Psoas muscle (tissue), 8 donors: ENCODE results near the gene COBLL1. TPM values are rescaled to one million over a fixed set of nuclear protein-coding genes. Genes with fewer than 3 reads are reported as not detected.

ENCODE experiments used
- ATAC-seq, 4 donors: fragments of 200-7000 bp; cut with Tn5 transposase; one replicate each; pipeline ENCODE4 v1.9.1; 2020; ENCODE audit warnings: moderate library complexity in 3 of 4, mild to moderate bottlenecking in 2 of 4
- DNase-seq, 2 donors: peaks; one replicate each; pipeline ENCODE4 v3.0.0-alpha.2; 2020
- H3K27ac ChIP-seq: fragments of 200-600 bp; one replicate; pipeline ENCODE4 v1.8.0; 2022
- H3K27me3 ChIP-seq, 3 donors: fragments of 200-600 bp in 1 of 3; one replicate each; pipeline versions ENCODE4 v1.6.1 to v1.8.0; 2013 to 2022; ENCODE audit warnings: low read length in 2 of 3, mild to moderate bottlenecking in 2 of 3, moderate library complexity in 1 of 3; ENCODE audit not compliant: insufficient read depth in 3 of 3
- H3K36me3 ChIP-seq, 2 donors: fragments of 200-600 bp in 1 of 2; one replicate each; pipeline versions ENCODE4 v1.6.1 to v1.8.0; 2013 to 2022; ENCODE audit warnings: low read depth in 1 of 2, mild to moderate bottlenecking in 1 of 2, moderate library complexity in 1 of 2; ENCODE audit not compliant: insufficient read depth in 1 of 2
- H3K4me1 ChIP-seq: fragments of 200-600 bp; one replicate; pipeline ENCODE4 v1.8.0; 2022
- H3K4me3 ChIP-seq: fragments of 200-600 bp; one replicate; pipeline ENCODE4 v1.8.0; 2022; ENCODE audit warnings: mild to moderate bottlenecking
- H3K9me3 ChIP-seq: fragments of 200-600 bp; one replicate; pipeline ENCODE4 v1.8.0; 2022
- WGBS, 3 donors: extraction: QIAGEN DNeasy Blood & Tissue Kit; methylation state at CpG; one replicate each; pipeline versions ENCODE4 v1.1.6 to v1.1.7; 2013; 5-methylcytosine and 5-hydroxymethylcytosine counted together
- intact Hi-C, 2 donors: fragments of 100-400 bp; cut with DNase I; formaldehyde crosslinking; loops; one replicate each; pipeline versions ENCODE4 v1.11.0 to v1.14.2; 2022
- polyA plus RNA-seq, 3 donors: library from polyadenylated mRNA; stranded (reverse); fragments of 200-250 nt; gene quantifications; one replicate each; pipeline ENCODE4 v1.2.3, GENCODE V29; 2013
- total RNA-seq, 4 donors: library from RNA; stranded (reverse); fragmentation: NEBNext Ultra II Directional in 2 of 4; extraction: Animal tissue kit (Norgen Biotek cat#: 25700) in 2 of 4; gene quantifications; one replicate each; pipeline versions ENCODE4 v1.2.1 to v1.2.4, GENCODE V29; 2021 to 2023
- TF ChIP-seq, protein P1 (sequence below): fragments of 200-600 bp; IDR thresholded peaks from one replicate; pipeline ENCODE4 v1.8.0; 2022; ENCODE audit warnings: antibody characterized with exemption
- donor health status: healthy with polysubstance abuse.
- donor health status: DM: no; HTN: no; CAD: no; lungs with moderate emphysema.
- donor health status: Bipolar disorder and iron deficiency.
- donor health status: healthy.
- donor health status: DM: yes; HTN: yes; CAD: no.
- donor health status: DM: no; HTN: no; CAD: no.
- donor health status: DM: no; HTN: no; CAD: no.
- donor health status: DM: yes; HTN: yes; CAD: no.

The COBLL1 gene
- total and polyA plus RNA-seq, 7 donors, result 1.5 to 6.1 (median 3.4) TPM

DNA sequence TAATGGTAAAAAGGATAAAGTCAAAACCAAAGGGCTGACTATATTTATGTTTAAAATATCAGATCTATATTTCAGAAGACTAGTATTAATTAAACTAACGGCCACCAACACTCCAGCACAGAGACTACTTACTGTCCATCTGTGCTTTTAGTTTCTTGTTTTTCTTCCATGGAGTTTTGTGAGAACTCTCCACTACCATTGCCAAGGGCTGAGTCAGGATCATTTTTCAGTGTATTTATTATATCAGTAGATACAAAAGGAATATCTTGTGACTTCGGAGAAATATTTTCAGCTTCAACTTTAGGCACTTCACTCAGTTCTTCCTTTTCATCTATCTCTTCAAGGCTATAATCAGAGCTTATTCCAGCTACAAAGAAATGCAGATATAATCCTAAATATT, 141.2 kb downstream of the COBLL1 start:
- ATAC-seq (no peak), DNase-seq (no peak)
- peaks cover 0 to 7% of the 10 kb centered on the region in 2 donors for H3K36me3 ChIP-seq
- TF ChIP-seq, protein P1, sequence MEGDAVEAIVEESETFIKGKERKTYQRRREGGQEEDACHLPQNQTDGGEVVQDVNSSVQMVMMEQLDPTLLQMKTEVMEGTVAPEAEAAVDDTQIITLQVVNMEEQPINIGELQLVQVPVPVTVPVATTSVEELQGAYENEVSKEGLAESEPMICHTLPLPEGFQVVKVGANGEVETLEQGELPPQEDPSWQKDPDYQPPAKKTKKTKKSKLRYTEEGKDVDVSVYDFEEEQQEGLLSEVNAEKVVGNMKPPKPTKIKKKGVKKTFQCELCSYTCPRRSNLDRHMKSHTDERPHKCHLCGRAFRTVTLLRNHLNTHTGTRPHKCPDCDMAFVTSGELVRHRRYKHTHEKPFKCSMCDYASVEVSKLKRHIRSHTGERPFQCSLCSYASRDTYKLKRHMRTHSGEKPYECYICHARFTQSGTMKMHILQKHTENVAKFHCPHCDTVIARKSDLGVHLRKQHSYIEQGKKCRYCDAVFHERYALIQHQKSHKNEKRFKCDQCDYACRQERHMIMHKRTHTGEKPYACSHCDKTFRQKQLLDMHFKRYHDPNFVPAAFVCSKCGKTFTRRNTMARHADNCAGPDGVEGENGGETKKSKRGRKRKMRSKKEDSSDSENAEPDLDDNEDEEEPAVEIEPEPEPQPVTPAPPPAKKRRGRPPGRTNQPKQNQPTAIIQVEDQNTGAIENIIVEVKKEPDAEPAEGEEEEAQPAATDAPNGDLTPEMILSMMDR, result no peak
- H3K4me1 ChIP-seq, result no peaks in the 10 kb centered on the region
- no peaks in the 10 kb centered on the region for H3K9me3 ChIP-seq
- H3K27ac ChIP-seq, result no peak overlapping the region
- no peak overlapping the region for H3K4me3 ChIP-seq
- H3K27me3 ChIP-seq, result no peaks in the 10 kb centered on the region
- WGBS, 3 donors, result 75 to 86% (median 79%) methylated on average over 2 of the region's 2 CpGs
- intact Hi-C loops, result no loop called here

DNA sequence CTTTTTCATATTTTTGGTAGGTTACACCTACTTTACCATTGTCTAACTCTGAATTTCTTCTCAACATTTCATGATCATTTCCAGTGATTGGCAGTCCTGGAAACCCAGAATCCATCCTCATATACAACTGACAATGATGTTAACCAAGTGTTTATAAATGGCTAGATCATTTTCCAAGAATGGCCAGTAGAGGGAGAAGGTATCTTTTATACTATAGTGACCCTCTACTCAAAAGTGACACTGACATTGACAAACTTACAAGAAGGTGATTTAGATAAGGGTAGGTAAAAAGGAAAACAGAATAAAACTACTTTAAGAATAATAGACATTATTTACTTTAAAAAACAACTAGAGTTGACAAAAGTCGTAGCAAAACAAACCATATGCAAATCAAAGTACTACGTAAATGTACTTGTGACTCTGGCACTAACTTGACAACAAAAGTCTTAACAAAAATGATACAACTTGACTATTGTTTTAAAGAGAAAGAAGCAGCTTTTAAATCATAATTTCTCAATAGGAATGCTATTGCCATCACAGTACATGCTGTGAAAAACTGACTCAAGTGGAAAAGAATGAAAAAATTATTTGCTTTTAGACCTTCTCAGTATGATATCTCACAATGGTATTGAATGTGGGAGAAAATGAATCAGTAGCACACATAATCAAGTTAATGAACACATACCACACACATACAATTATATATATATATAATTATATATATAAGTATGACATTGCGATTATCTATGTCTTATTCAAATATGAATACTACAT, 143.7 kb downstream of the COBLL1 start:
- no peak for DNase-seq
- no peak for ATAC-seq
- WGBS, 3 donors, result 82 to 83% (median 82%) methylated on average over 3 of the region's 3 CpGs
- TF ChIP-seq, protein P1, result peak; percentile 35
- Histone ChIP-seq H3K27ac (no peak overlapping the region), H3K36me3 (peaks cover 0 to 12% of the 10 kb centered on the region in 2 donors), H3K9me3 (no peaks in the 10 kb centered on the region), H3K27me3 (no peaks in the 10 kb centered on the region), H3K4me1 (no peaks in the 10 kb centered on the region), H3K4me3 (no peak overlapping the region)
- intact Hi-C loops, result no loop called here

DNA sequence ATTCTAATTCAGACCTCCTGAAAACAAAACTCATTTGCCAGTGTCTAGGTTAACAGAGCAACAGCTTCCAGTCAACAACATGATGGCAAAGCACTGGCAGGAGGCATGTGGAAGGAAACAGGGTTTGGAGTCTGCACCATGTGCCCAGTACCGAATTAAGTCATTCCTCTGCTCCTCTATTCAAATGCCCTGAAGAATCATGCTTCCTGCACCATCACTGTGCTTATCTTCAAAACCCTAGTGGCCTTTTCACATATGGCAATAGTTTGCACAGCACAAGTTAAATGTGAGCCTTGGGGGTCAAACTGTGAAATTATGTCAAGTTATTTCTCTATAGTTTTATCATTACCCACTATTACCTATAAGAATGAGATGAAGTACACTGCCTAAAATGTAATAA, 145.0 kb downstream of the COBLL1 start:
- TF ChIP-seq, protein P1, result no peak
- intact Hi-C loops, result no loop called here
- ATAC-seq (no peak), DNase-seq (no peak)
- Histone ChIP-seq H3K27me3 (no peaks in the 10 kb centered on the region), H3K4me3 (no peak overlapping the region), H3K9me3 (no peaks in the 10 kb centered on the region), H3K4me1 (no peaks in the 10 kb centered on the region), H3K36me3 (peaks cover 0 to 18% of the 10 kb centered on the region in 2 donors), H3K27ac (no peak overlapping the region)
- WGBS, 3 donors, result 81 to 83% (median 82%) methylated on average over 1 of the region's 1 CpG

DNA sequence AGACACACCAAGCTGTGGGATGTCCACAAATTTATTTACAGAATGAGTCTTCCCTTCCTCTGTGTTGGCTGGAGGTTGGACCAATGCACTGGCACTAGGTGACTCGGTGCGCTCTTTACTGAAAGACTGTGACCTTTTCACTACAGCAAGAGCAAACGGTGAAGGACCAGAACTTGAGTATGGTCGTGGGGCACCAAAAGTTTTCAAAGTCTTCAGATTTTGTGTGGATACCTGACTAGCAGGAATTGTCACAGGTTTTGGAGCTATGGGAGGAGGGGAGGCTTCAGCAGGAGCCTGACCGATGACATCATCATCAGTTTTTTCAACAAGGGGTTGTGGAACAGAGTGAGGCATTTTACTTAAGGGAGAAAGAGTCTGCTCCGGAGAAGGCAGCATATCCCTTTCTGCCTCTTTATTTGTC, 147.3 kb downstream of the COBLL1 start:
- H3K9me3 ChIP-seq, result no peaks in the 10 kb centered on the region
- intact Hi-C loops, result no loop called here
- H3K36me3 ChIP-seq, result peaks cover 0 to 21% of the 10 kb centered on the region in 2 donors
- H3K27ac ChIP-seq, result no peak overlapping the region
- TF ChIP-seq, protein P1, result no peak
- 80 to 85% (median 82%) methylated on average over 6 of the region's 6 CpGs for WGBS, 3 donors
- DNase-seq, result no peak
- no peak for ATAC-seq
- no peaks in the 10 kb centered on the region for H3K4me1 ChIP-seq
- H3K27me3 ChIP-seq, result no peaks in the 10 kb centered on the region
- no peak overlapping the region for H3K4me3 ChIP-seq

DNA sequence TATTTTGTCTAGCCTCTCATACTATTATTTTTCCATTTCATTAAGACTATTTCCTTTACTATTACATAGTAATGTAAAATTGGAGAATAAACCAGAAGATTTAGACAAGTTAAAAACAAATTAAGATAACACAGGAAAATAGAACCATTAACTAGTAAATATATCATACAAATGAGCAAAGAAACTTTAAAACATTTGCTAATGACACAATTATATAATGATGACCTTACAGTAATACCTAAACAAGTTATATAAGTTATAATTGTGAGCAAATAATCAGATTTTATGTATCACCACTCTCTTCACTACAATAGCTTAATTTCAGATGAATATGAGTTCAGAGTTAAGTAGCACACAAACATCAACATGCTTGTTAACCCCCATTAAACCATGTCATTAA, 147.8 kb downstream of the COBLL1 start:
- no peaks in the 10 kb centered on the region for H3K27me3 ChIP-seq
- TF ChIP-seq, protein P1, result no peak
- DNase-seq (no peak), ATAC-seq (no peak)
- intact Hi-C loops, result no loop called here
- no peak overlapping the region for H3K4me3 ChIP-seq
- peaks cover 0 to 19% of the 10 kb centered on the region in 2 donors for H3K36me3 ChIP-seq
- H3K27ac ChIP-seq, result no peak overlapping the region
- H3K4me1 ChIP-seq, result no peaks in the 10 kb centered on the region
- H3K9me3 ChIP-seq, result no peaks in the 10 kb centered on the region
